HepG2 (cell line): ENCODE measurements around the gene KRT27.

Source experiments
- CEBPB ChIP-seq: IDR thresholded peaks from 2 replicates; pipeline ENCODE4 v1.6.1; 2011; ENCODE audit warnings: low read depth, low read length, improper control_type of control experiment, borderline replicate concordance
- MAX ChIP-seq: IDR thresholded peaks from 2 replicates; pipeline ENCODE4 v1.6.1; 2012; ENCODE audit warnings: inconsistent platforms
- TAF15 ChIP-seq: fragments of 200-400 bp; formaldehyde crosslinking; IDR thresholded peaks from one replicate; pipeline ENCODE4 v1.6.1; 2018; ENCODE audit warnings: mild to moderate bottlenecking, low read depth, low read length; ENCODE audit not compliant: poor library complexity, severe bottlenecking
- THAP7 ChIP-seq: sonication (generic); formaldehyde crosslinking; IDR thresholded peaks from 2 replicates; pipeline ENCODE4 v1.8.1; 2023; ENCODE audit warnings: mild to moderate bottlenecking, missing genetic modification reagents
- TF ChIP-seq, protein P1 (sequence below): sonication (generic); formaldehyde crosslinking; IDR thresholded peaks from 2 replicates; pipeline ENCODE4 v1.5.1; 2020; ENCODE audit warnings: missing genetic modification reagents, mild to moderate bottlenecking, borderline replicate concordance

- TF ChIP-seq TAF15 (no peak), CEBPB (no peak), MAX (no peak), THAP7 (CRISPR knock-in tag) (no peak)
- TF ChIP-seq, protein P1, sequence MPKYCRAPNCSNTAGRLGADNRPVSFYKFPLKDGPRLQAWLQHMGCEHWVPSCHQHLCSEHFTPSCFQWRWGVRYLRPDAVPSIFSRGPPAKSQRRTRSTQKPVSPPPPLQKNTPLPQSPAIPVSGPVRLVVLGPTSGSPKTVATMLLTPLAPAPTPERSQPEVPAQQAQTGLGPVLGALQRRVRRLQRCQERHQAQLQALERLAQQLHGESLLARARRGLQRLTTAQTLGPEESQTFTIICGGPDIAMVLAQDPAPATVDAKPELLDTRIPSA (CRISPR knock-in tag): no peak
Measured at GRCh38 chr17:40791787-40792436, 9.6 kb upstream of the KRT27 start.
